VCaP (cell line): ENCODE results near the gene PINLYP.

ENCODE experiments used
- H3K27ac ChIP-seq: fragments of 450-650 bp; 2 replicates; pipeline ENCODE4 v1.5.1; 2017
- TF ChIP-seq, protein P1 (sequence below): fragments of 450-650 bp; conservative IDR thresholded peaks from 2 replicates; pipeline ENCODE4 v1.5.1; 2017; ENCODE audit warnings: mild to moderate bottlenecking, moderate library complexity

Gene PINLYP

DNA sequence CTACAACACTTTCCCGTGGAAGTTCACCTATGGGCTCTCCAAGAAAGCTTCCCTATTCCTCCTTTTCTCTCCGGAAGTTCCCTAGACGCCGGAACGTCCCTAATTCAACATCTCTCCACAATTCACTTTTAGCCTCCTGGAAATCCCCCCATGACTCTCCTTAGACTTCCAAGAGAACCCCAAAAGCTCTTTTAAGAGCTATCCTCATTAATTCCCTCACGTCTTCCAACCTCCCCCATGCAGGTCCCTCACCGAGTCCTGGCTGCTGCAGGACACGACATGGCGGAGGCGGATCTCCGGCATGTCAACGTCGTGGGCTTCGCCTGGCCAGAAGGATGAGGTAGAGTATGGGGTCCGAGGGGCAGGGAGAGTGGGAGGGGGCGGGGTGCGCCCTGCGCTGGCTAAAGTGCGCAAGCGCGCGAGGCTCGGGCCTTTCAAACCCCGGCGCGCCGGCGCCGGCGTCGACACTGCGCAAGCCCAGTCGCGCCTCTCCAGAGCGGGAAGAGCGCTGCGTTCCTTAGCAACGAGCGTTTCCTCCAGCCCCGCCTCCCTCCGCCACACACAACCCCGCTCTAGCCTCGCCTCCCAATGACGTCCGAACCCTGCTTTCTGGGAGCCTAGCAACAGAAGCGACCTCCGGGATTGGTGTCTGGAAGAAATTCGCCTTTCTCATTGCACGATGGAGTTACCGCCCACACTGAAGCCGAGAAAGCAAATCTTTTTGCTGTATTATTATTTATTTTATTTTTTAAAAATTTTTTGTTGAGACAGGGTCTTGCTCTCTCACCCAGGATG, at the start of gene PINLYP, which contains the start of gene XRCC1:
PINLYP (plus strand) TSS at position 646 of the 795 bp plus-strand sequence. CDS start 1,391 bp downstream, outside the sequence.
XRCC1 (minus strand) TSS at position 372 of the 795 bp plus-strand sequence; CDS start at position 303, 69 bp downstream.
- TF ChIP-seq, protein P1, sequence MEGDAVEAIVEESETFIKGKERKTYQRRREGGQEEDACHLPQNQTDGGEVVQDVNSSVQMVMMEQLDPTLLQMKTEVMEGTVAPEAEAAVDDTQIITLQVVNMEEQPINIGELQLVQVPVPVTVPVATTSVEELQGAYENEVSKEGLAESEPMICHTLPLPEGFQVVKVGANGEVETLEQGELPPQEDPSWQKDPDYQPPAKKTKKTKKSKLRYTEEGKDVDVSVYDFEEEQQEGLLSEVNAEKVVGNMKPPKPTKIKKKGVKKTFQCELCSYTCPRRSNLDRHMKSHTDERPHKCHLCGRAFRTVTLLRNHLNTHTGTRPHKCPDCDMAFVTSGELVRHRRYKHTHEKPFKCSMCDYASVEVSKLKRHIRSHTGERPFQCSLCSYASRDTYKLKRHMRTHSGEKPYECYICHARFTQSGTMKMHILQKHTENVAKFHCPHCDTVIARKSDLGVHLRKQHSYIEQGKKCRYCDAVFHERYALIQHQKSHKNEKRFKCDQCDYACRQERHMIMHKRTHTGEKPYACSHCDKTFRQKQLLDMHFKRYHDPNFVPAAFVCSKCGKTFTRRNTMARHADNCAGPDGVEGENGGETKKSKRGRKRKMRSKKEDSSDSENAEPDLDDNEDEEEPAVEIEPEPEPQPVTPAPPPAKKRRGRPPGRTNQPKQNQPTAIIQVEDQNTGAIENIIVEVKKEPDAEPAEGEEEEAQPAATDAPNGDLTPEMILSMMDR = no peak
- peak within 1 kb of the TSS; percentile 88 for H3K27ac ChIP-seq

DNA sequence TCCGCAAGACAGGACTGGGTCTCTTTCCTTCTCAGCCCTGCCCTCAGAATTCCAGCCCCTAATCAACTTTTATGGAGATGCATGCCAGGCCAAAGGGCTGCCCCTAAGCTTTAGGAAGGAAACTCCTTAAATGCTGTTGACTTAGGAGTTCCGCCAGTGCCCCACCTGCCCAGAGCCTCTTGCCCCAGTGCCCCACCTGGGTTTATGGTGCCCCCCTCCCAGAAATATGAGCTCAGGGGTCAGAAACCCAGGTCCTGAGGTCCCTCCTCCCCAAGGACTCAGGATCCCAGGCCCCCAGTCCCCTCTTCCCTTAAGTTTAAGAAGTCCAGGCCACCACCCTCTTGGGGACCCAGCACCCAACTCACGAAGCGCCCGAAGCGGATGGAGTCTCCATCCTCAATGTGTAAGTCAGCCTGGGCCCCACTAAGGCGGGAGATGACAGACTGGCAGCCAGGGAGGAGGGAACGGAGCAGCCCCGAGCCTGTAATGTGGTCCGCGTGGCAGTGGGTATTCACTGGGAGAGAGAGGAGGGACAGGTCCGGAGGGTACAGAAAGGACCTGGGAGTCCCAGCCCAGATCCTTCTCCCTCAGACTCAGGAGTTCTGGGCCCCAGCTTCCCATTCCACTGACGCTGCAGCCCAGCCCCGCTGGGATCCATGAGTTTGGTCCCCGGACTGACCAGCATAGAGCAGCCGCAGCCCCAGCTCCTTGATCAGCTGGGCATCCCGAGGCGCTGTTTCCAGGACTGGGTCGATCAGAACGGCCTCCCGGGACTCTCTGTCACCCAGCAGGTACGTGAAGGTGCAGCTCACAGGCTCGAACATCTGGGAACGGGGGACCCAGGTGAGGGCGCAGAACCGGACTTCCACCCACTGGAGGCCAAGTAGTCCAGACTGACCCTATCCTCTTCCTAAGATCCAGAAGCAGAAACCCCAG, 49.5 kb upstream of the PINLYP start:
- peak overlapping the region; percentile 76; the same call in 1 of the 2 replicates for H3K27ac ChIP-seq
- TF ChIP-seq, protein P1 = no peak

DNA sequence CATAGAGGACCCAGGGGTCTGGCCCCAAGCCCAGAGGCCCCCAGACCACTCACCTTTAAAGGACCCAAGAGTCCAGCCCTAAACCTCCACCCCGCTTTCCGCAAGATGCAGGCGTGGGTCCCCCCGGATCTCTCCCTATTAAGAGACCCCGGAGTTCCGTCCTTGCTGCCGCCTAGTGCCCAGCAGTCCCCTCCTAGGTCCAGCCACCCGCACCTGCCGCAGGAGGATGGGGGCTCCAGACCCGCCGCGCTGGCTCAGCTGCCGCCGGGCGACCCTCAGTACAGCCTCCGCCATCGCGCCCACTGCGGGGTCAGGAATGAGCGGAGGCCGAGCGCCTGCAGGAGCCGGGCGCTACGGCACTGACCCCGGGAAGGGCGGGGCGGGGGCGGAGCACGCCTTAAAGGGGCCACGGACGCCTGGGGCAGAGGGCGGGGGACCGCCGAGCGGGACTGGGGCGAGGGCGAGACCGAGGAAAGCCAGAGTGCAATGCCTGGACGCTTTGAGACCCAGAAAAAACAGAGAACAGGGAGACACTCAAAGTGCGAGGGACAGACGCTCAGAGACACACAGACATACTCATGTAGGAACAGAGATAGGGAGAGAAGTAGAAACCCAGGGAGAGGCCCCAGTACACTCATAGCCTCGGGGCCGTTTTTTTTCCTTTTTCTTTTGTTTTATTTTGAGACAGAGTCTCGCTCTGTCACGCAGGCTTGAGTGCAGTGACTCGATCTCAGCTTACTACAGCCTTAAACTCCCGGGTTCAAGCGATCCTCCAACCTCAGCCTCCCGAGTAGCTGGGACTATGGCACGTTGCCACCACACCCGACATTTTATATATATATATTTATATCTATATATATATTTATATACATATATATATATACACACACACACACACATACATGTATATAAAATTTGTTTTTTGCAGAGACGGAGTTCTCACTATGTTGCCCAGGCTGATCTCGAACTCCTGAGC, 48.4 kb upstream of the PINLYP start, which contains the start of gene ETHE1:
ETHE1 (minus strand) TSS at position 318 of the 976 bp plus-strand sequence; CDS start at position 294, 24 bp downstream.
- TF ChIP-seq, protein P1 = no peak
- H3K27ac ChIP-seq = peak within 1 kb of the TSS; percentile 76

GRCh38 chr19:43527860-43528622, 47.6 kb upstream of the PINLYP start:
- peak overlapping the region; percentile 76; the same call in 1 of the 2 replicates for H3K27ac ChIP-seq
- TF ChIP-seq, protein P1 = no peak

DNA sequence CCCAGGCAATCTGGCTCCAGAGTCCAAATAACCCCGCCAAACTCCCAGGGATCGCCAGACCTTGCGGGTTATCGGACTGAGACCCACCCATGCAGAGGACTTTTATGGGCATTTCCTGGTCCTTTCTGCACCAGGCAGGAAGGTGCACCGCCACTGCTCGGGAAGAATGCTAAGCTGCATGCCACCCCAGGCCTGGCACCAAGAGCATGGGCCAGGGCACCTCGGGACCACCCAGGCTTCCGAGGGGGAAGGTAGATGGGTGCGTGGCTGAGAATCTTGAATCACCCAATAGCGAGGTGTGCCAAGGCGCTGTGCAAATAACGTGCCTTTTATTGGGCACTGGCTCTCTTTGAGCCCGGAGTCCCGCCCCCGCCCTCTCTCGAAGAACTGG, 43.0 kb upstream of the PINLYP start:
- TF ChIP-seq, protein P1 = no peak
- H3K27ac ChIP-seq = peak overlapping the region; percentile 94

DNA sequence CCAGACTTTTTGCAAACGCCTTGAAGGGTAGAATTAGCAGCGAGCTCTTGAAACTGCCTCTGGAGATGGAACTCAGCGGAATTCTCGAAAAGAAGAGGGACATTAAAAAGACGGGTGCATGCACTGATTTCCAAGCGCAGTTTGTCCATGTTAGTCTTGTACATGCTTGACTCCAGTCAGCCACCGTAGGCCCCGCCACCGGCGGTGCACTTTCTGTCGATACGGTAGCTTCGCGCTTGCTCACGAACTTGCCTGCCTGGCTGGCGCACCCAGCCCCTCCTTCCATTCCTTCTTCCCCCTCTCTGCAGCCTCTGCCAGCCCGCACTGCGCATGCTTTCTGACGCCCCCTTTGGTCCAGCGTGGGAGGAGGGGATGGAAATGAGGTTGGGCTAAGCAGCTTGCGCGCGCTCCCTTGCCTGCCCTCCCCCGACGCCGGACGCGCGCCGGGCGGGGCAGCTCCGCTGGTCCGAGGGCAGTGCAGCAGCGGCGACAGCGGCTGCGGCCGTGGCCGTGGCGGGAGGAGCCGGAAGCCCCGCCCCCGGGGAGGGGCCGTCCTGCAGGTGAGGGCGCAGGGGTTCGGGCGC, 42.5 kb upstream of the PINLYP start, which contains the start of gene ZNF575:
ZNF575 (plus strand) TSS at position 227 of the 584 bp plus-strand sequence. CDS start 1,235 bp downstream, outside the sequence.
- peak within 1 kb of the TSS; percentile 94 for H3K27ac ChIP-seq
- TF ChIP-seq, protein P1 = no peak
